Umbilical cord (tissue), 2 donors: ENCODE results near the gene HS2ST1. TPM values are rescaled to one million over a fixed set of nuclear protein-coding genes. Genes with fewer than 3 reads are reported as not detected.

Experiments
- DNase-seq: peaks from one replicate; pipeline ENCODE4 v3.0.0-alpha.2; 2015; ENCODE audit warnings: low spot score
- total RNA-seq: library from RNA; depleted of rRNA; stranded (reverse); fragments of >200 nt; gene quantifications from one replicate; pipeline ENCODE4 v1.2.3, GENCODE V29; 2014; ENCODE audit warnings: low replicate concordance; ENCODE audit not compliant: insufficient read depth

Gene HS2ST1
- total RNA-seq, 1 donor from 2014 or later, result 18.8 TPM

DNA sequence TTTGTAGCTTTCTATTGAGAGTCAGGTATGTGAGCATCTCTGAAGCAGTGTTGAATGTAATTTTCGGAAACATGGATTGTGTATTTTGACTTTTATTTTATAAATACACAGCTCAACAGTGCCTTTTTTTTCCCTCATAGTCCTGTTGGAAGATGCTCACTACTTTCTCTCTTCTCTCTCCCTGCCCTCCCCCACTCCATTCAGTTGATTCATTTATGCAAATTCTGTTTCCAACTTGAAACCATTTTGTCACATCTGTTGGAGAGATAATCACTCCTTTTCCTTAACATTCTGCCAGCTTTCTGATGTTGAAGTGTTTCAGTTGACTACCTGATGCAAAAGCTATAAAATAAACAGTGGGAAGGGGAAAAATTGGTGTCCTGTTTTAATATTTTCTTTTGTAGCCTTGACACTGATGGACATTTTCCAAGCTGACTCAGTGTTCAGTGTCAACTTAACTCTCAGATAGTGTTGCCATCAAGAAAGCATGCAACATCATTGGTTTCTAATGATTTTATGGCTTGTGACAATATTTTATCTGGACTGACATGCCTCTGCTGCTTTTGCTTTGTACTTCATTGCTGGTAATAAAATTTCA is 194.5 kb downstream of the HS2ST1 start:
- no peak for DNase-seq

DNA sequence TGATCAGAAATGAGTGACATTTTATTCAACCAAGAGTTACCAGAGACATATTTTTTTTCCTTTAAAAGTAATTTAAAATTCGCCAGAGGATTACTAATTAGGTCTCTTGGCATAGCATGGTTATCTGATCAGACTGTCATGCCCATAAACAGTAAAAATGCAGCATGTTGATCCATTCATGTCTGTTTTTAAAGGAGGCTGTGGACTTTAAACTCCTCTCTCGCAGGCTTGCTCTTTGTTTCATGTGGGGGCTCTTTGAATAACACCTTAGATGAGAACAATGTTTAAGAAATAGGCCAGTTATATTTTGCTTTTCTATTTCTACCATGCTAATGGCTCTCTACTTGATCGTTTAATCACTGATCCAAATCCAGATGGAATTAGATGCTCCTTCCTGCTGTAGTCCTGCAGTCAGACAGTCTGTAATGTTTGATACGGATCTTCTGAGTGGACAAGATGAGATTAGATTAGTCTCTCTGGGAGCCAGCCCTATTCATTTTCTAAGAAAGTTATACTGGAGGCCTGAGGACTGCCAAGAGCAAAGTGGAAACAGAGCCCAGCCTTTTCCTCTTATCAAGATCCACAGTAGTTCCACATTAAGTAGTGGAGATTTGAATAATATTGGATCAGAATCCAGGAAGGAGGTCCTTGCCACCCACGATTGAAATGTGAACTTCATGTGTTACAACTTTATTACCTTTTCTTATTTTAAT is 197.4 kb downstream of the HS2ST1 start:
- DNase-seq, result peak; percentile 78

DNA sequence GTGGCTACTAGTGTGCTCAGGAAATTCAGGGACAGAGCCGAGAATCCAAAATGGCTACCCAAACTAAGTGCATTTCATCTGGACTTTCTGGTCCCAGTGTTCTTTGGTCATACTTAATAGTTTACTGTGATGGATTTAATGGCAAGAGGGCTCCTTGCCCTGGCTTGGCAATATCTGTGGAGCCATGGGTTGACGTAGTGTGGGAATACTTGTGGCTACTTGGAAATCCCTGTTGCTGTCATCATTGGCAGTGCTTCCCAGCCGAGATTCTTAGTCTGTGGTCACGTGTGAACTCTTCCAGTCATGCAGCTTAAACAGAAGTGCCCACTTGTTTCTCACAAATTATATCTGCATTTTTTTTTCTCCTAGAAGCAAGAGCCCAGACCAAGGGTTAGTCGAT is 198.9 kb downstream of the HS2ST1 start:
- DNase-seq, result no peak

DNA sequence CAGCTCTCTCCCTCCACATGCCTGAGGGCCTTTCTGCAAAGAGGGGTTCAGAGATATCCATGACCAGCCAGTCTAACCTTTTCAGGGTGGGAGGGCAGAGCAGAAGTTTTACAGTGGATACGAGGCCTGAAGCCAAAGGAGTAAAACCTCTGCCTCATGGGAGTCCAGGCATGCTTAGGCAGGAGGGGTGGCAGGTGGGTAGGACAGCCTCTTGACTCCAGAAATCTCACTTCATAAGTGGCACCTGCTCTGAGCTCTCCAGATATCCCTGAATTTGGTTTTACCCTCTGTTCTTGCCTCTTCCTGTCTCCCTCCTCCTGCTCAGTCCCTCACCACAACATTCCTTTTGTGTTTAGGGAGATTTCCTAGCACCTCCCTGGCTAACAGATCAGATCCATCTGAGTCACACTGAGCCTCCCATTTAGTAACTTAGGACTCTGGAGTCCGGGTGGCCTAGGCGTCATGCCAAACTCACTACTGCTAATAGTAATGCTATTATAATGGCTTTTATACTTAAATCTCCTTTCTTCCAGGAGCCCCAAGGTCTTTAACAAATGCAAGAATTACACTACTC is 201.0 kb downstream of the HS2ST1 start:
- peak; percentile 73 for DNase-seq

DNA sequence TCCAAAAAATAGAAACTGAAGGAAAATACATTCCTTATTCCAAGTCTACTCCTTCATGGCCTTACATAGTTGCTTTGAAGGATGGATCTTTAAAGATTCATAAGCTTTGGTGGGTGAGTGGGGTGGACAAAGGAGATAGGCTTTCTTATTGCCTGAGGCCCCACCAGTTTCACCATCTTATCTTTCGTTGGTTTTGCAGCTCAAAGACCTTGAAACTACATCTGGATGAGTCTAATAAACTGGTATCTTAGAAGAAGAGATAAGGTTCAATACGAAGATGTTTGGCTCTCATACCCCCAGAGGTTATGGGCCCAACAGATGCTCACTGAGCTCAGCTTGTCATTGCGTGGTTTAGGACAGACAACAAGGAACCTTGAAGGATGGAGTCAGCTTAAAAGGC is 201.5 kb downstream of the HS2ST1 start:
- peak; percentile 83 for DNase-seq

DNA sequence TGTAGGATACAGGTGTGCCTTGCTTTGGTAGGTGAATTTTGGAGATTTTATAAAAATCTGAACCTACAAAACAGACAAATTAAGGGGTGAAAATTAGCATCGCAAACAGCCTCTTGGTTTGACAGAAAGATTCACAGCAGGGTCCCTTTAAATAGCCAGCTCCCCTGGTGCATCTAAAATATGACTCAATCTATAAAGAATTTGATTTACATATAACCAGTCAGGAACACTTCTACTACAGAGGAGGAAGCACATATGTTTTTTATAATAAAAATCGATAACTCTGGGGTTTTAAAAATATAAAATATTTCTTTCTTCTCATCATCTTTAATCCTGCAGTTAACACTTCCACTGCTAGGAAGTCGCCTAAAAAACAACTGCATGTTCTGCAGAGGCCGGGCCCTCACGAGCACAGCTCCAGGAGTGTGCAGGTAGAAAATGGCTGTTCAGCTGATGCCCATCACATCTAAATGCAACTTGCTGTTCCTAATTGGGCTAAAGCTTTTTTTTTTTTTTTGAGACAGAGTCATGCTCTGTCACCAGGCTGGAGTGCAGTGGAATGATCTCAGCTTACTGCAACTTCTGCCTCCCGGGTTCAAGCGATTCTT is 203.4 kb downstream of the HS2ST1 start:
- no peak for DNase-seq

DNA sequence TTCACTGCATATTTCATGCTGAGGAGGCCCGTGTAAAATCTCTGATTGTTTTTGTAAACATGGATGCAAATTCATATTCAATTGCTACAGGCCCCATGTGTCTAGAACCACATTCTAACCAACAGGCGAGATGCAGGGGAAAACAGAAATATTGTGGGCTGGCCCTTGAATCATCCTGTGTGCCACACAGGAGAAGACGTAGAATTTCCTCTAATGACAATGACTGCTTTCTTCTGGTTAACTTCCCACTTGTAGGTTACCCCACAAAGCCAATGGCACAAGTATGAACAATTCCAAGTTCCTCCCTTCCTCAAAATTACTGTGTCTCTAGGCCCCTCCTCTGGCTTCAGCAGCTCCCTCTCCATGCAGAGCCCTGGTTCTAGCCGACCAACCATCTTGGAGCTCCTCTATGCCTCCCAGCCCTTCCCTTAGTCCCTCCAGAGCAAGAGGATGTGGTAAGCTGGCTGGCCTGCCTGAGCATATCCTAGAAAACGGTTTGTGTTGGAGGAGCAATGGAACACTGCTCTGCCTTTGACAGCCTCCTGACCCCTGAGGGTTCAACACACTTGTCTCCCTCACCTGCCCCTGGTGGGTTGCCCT is 205.2 kb downstream of the HS2ST1 start:
- no peak for DNase-seq

DNA sequence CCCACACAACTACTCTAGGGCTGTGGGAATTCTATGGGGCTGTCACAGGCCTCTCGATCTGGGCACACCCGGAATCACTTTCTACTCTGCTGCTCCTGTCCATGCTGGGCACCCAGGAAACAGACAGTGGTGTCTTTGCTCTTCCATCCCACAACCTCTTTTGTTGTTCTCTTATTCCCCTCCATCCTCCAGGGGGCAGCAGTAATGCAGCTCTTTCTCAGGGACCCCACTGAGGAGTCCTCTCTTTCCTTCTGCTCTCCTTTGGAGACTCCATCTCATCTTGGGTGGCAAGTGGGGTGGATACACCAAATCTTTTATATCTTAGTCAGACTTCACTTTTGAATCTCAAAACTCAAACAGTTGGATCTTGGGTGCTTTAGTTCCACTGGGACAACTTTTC is 206.3 kb downstream of the HS2ST1 start:
- DNase-seq, result no peak

DNA sequence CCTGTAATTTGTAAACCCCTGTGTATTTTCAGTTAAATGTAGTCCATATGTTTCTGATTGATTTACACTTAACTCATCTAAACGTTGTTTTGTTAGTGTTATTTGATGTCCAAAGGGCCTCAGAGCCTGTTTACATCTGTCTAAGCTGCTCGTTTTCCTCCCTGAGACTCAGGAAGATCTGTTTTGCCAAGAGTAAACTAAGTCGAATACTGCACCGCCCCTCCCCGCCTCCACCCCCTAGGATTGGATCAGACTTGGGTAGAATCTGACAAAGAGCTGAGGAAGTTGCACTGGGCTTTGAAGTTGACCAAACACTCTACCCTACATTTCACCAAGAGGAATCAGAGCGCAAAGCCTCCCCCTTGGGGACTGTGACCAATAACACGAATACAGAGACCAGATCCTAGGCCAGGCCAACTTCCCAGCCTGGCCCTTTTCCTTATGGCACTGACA is 207.3 kb downstream of the HS2ST1 start:
- DNase-seq, result peak; percentile 75

DNA sequence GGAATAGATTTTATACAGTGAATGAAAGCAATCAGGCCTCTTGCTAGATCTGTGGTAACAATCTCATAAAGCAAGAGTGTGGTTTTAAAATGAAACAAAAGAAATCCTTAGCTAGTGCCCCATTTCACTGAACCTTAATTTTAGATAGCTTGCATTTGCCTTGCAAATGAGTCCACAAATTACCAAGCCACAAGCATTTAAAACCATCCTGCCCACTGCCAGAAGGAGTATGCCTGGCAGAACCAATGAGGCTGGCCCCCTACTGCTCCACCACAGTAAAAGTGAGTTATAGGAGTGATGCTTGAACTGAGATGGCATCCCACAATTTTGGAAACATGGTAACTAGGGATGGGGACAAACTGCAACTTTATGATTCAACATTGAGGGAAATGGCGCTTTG is 207.8 kb downstream of the HS2ST1 start:
- no peak for DNase-seq

DNA sequence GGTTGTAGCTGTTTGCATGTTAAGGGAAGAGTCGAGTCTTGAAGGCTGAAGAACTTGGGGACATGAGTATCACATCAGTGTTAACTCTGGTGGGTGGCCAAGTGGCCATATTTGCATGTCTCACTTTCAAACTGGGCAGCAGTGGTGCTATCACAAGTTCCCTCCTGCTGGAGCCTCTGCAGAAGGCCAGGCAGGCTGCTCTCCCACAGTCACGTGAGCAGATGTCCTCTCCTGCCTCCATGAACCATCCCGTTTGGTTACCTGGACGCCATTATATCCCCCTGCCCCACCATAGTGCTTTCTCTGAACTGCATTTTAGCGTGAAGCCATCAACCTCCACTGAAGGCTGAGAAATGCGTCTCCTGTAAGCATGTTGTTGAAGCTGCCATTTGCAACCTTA is 209.2 kb downstream of the HS2ST1 start:
- no peak for DNase-seq

DNA sequence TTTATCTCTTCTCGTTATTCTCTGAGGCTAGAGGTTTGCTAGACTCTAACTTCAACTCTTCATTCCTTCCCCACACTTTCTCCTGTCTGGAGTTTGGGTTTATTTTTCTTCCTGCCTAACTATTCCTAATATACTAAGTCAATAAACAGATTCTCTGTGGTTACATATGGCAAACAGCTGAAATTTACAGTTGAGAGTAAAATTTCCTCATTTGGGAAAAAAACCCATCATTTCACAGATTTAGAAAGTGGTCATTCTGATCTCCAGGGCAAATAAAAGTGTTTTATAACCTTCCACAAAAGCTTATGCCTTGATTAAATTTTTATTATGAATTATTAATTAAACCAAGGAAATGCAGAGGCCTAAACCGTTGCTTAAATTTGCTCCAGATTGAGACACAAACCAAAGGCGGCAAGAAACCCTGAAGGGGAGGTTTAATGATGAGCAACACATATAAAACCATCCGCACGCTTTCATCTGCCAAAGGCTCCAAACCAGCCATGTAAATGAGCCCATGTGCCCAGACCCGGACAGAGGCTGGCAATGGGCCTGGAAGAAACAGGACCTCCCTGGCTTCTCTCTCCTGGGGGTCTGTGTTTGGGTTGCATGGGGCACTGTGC is 212.6 kb downstream of the HS2ST1 start:
- no peak for DNase-seq

DNA sequence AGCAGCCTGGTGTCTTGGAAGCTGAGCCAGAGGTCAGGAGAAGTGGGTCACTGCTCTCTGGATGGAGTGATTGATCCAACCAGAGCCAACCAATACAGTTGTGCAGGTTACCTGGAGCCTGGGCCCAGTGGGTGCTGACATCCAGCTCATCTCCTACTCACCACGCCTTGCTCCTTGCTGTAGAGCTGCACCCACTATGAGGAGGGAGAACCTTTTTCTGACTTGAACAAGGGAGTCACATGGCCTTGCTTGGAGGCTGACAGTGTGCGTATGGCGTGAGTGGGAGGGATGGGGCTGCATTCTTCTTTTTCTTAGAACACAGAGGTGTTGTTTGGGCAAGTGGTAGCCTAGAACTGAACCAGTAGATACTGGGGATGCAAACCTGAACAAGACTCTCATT is 213.1 kb downstream of the HS2ST1 start:
- no peak for DNase-seq

DNA sequence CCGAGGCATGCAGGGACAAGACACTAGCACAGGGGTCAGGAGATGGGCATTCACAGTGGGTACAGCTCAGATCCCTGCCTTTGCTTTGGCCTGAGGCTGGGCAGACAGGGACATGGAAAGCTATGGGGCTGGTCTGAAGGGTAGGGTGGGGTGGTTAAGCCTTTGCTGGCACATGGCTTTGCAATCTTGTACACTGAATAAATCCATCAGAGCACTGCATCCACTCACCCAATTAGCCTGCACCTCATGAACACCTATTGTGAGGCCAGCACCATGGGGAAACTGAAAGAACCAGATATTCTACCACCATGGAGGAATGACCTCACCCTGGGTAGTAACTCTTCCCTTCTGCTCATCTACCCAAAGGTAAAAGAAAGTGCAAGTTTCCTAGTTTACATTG is 214.6 kb downstream of the HS2ST1 start:
- DNase-seq, result no peak

DNA sequence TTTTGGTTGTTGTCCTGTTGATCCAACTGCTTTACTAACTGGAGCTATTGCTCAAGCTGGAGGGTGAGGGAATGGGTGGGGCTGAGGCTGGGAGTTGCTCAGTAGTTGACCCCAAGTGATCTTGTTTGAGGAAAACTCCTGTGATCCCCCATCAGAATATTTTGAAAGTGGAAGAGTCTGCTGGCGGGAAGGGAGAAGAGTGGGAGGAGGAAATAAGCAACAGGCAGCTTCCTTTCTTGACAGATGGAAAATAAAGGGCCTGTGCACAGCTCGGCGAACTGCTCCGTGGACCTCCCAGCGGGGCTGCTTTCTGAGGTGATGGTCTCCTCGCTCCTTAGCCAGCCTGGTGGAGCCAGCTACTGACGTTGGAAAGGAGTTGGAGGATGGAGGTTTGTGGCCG is 215.2 kb downstream of the HS2ST1 start:
- peak; percentile 45 for DNase-seq

DNA sequence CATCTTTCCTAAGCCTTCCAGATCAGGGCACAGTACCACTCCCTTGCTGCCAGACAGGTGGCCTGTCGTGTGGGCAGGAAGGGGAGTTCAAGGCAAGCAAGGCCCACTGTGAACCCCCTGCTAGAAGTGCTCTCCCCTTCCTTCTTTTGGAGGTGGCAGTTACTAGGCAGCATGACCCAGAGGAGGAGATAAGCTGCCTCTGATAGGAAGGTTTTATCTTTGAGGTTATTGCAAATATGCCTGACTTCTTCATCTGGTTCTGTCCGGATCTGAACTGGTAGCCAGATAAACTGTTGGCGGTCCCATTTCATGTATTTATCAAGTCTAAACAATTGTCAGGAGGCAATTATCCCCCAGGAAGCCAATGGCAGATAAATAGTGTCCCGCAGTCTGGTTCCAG is 216.0 kb downstream of the HS2ST1 start:
- DNase-seq, result no peak

DNA sequence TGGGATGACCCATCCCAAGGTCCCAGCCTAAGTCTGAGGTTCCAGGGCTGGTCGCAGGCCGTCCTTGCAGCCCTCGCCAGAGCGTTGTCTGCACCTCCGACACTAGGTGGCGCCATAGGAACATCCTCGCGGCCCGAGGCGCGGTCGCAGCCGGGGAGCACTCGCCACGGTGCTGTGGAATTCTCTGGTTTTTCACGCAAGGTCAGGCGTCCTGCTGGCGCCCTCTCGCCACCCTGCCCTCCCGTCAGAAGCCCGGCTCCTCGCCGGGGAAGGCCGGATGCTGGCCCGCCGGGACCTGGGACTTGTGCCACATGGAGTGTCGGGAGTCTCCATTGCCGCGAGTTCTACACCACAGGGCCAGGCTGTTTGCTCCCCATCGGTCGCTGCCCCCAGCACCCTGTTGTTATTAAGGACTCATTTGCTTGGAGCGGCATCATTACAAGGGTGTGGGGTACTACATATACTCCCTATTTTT is 217.4 kb downstream of the HS2ST1 start:
- DNase-seq, result peak; percentile 84

DNA sequence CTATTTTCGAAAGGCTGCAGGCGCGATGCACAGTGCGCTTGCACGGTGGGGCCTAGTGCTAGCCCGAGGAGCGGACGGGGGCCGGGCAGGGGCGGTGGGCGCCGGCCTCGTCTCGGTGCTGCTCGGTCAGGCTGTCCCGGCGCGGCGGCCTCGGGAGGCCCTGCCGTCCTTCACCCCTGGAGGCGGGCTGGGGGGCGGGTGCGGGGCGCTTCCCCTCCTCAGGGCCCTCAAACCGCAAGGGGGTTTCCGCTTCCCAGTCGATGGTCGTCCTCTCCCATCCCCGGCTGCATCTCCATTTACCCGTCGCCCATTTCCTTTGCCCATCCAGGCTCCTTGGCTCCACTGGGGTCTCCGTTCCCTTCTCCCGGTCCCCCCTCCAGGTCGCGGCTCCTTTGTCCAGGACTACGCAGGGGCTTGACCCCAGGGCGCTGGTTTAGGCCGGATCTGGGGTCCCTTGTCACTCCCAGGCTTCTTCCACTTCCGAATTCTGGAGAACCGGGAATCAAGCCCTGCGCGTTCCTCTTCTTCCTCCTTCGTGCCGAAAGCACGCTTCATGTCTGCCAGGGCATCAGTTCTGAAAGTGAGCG is 217.9 kb downstream of the HS2ST1 start:
- no peak for DNase-seq

DNA sequence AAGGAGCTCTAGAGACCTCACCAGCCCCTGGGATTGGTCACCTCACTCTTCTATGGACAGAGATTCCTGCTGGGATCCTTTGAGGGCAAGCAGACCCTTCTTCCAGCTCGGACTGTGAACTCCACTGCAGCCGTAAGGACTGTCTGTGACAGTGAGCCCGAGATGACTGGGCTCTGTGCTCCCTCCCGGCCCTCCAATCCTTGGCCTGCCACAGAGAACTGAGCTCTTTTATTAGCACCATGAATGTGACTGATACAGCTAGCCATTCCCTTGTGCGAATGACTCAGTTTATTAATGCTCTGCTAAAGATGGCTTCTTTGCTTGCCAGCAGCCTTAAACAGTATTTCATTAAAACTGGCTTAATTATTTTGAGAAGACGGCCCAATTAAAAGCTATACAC is 219.6 kb downstream of the HS2ST1 start:
- no peak for DNase-seq

DNA sequence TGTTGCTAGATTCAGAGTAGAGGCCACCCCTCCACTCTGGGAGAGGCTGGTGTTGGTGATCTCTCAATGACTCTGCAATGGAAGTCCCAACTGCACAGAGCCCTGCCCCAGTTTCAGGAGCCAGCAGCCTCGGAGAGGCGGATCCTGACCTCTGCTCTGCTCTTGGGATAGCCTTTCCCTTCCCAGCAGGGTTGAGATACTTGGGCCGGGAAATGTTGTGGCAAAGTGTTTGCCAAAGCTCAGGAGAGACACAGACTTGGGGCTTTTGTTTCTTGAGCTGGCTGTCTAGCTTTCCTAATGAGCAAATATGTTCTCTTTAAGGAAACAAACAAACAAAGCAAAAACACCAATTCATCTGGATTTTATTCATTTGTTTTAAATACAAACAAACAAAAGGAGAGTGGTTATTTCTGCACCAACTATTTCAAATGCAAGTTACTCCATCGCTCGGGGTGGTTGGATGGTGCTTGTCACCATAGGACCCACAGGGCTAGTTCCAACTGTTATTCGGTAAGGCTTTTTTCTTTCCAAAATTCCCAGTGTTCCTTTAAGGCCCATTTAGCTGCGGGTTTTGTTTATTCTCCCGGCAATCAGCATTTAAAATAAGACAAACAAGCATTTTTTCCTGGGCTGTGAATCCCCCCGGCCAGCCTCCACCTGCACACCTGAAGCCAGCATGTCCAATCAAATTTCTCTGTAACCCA is 220.3 kb downstream of the HS2ST1 start:
- DNase-seq, result no peak

DNA sequence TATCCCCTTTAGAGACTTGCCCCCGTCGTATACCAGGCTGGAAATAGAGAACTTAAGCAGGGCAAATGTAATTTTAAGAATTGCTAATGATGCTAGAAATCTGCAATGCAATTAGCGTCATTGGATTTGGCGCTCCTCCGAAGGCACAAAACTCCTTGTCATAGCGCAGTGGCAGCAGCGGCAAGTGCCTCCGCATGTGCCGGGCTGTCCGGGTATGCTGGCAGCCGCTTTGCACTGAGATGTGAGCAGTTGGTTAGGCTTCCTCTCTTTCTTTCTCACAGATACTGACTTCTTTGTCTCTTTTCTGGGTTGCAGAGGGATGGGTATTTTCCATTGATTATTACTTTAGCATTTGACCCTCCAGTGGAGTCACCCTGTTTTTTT is 220.9 kb downstream of the HS2ST1 start:
- DNase-seq, result no peak
